Upper lobe of left lung (tissue), 6 donors: ENCODE measurements around the gene REPIN1. TPM values are rescaled to one million over a fixed set of nuclear protein-coding genes. Genes with fewer than 3 reads are reported as not detected.

Source experiments
- ATAC-seq, 2 donors: fragments of 200-7000 bp; cut with Tn5 transposase; one replicate each; pipeline ENCODE4 v1.9.1; 2022; ENCODE audit warnings: mild to moderate bottlenecking in 2 of 2, moderate library complexity in 2 of 2; ENCODE audit not compliant: low FRiP score in 2 of 2
- DNase-seq, 2 donors: peaks; one replicate each; pipeline ENCODE4 v3.0.0-alpha.2; 2019 to 2020
- H3K27ac ChIP-seq, 4 donors: fragments of 200-600 bp; sonication (generic); one replicate each; pipeline ENCODE4 v1.5.1; 2016 to 2019
- H3K27me3 ChIP-seq, 4 donors: fragments of 200-600 bp; sonication (generic); one replicate each; pipeline ENCODE4 v1.5.1; 2017 to 2019
- H3K36me3 ChIP-seq, 4 donors: fragments of 200-600 bp; sonication (generic); one replicate each; pipeline ENCODE4 v1.5.1; 2016 to 2019
- H3K4me1 ChIP-seq, 4 donors: fragments of 200-600 bp; sonication (generic); one replicate each; pipeline ENCODE4 v1.5.1; 2018 to 2019
- H3K4me3 ChIP-seq, 4 donors: fragments of 200-600 bp; sonication (generic); one replicate each; pipeline ENCODE4 v1.5.1; 2017 to 2019; ENCODE audit warnings: mild to moderate bottlenecking in 2 of 4, moderate library complexity in 1 of 4
- H3K9me3 ChIP-seq, 4 donors: fragments of 200-600 bp; sonication (generic); one replicate each; pipeline ENCODE4 v1.5.1; 2018 to 2019
- CTCF ChIP-seq, 6 experiments: fragments of 450-650 bp in 4 of 6; fragments of 200-600 bp in 2 of 6; sonication (generic) in 2 of 6; IDR thresholded peaks; one replicate each; pipeline ENCODE4 v1.5.1; 2016 to 2019; ENCODE audit warnings: antibody characterized with exemption in 6 of 6
- WGBS, 2 donors: methylation state at CpG; one replicate each; pipeline ENCODE4 v1.1.5; 2017 to 2018; 5-methylcytosine and 5-hydroxymethylcytosine counted together
- total RNA-seq, 6 donors: library from RNA; depleted of rRNA in 4 of 6; stranded (reverse); fragments of >200 nt in 4 of 6; gene quantifications; one replicate each; pipeline versions ENCODE4 v1.1.0 to v1.2.1, GENCODE V29; 2016 to 2021
- donor health status: DM: no; HTN: no; CAD: no; lungs with moderate emphysema.
- donor health status: DM: no; HTN: yes; CAD: no; lungs with severe emphysema.

The REPIN1 gene
- total RNA-seq, 6 donors from 2014 or later: 65.2 to 125 (median 105) TPM

GRCh38 chr7:150421831-150422230 is 53.2 kb downstream of the REPIN1 start:
- no peak overlapping the region for H3K27ac ChIP-seq
- TF ChIP-seq CTCF (IDR thresholded peaks at IDR 0.05): no peak
- 82 to 90% methylated on average over 17 of the region's 17 CpGs for WGBS, 2 donors
- no peaks in the 10 kb centered on the region for H3K9me3 ChIP-seq
- ATAC-seq: no peak
- H3K4me3 ChIP-seq: no peak overlapping the region
- peaks cover 0 to 7% (median 5%) of the 10 kb centered on the region in 4 donors for H3K4me1 ChIP-seq
- no peak for DNase-seq
- H3K36me3 ChIP-seq: no peaks in the 10 kb centered on the region
- no peaks in the 10 kb centered on the region for H3K27me3 ChIP-seq

Other genes with a start within 250 kb of the REPIN1 start
- gene LRRC61, start 45.5 kb upstream of the REPIN1 start, total RNA-seq: 10 to 100 TPM; 15.4 to 31.4 (median 19.2) TPM
- 100 to 1,000 TPM in 1 of 6 donors, 10 to 100 TPM in 5; 12.1 to 123 (median 24.1) TPM for gene ACTR3C, start 45.3 kb upstream of the REPIN1 start, total RNA-seq
- 100 to 1,000 TPM in 5 of 6 donors, 10 to 100 TPM in 1; 54.2 to 303 (median 160) TPM for gene RARRES2, start 27.2 kb upstream of the REPIN1 start, total RNA-seq
- 1 to 10 TPM; 3.0 to 6.5 (median 5.5) TPM for gene ZNF775, start 10.5 kb downstream of the REPIN1 start, total RNA-seq
- gene GIMAP8, start 81.8 kb downstream of the REPIN1 start, total RNA-seq: 10 to 100 TPM; 15.6 to 39.6 (median 31.7) TPM
- gene GIMAP7, start 146.1 kb downstream of the REPIN1 start, total RNA-seq: 10 to 100 TPM; 32.5 to 45.0 (median 36.8) TPM
- gene GIMAP4, start 198.6 kb downstream of the REPIN1 start, total RNA-seq: 10 to 100 TPM; 34.0 to 78.9 (median 43.0) TPM